Adrenal gland (tissue), 12 donors: ENCODE data around the gene PELI2. TPM values are rescaled to one million over a fixed set of nuclear protein-coding genes. Genes with fewer than 3 reads are reported as not detected.

Experiments used
- DNase-seq, 7 donors: peaks; one replicate each; pipeline ENCODE4 v3.0.0-alpha.2; 2019 to 2020
- H3K27ac ChIP-seq, 5 donors: fragments of 200-600 bp; sonication (generic) in 4 of 5; 1 replicate in 3 of 5; 2 replicates in 2 of 5; pipeline versions ENCODE4 v1.5.1 to v1.8.0; 2016 to 2020; ENCODE audit warnings: mild to moderate bottlenecking in 1 of 5
- H3K27me3 ChIP-seq: fragments of 200-600 bp; 2 replicates; pipeline ENCODE4 v1.8.0; 2021
- H3K36me3 ChIP-seq, 2 donors: fragments of 200-600 bp; replicated peaks in 1 of 2; 1 replicate in 1 of 2; 2 replicates in 1 of 2; pipeline versions ENCODE4 v1.5.1 to v1.8.0; 2018 to 2022
- H3K4me1 ChIP-seq, 2 donors: fragments of 200-600 bp; replicated peaks in 1 of 2; 1 replicate in 1 of 2; 2 replicates in 1 of 2; pipeline versions ENCODE4 v1.5.1 to v1.8.0; 2018 to 2021
- H3K4me3 ChIP-seq, 4 donors: fragments of 200-600 bp; sonication (generic) in 3 of 4; one replicate each; pipeline ENCODE4 v1.5.1; 2016 to 2018
- H3K9me3 ChIP-seq, 3 donors: fragments of 200-600 bp; sonication (generic) in 1 of 3; replicated peaks in 1 of 3; 1 replicate in 2 of 3; 2 replicates in 1 of 3; pipeline versions ENCODE4 v1.5.1 to v1.8.0; 2016 to 2021
- POLR2A ChIP-seq, 2 donors: fragments of 450-650 bp; IDR thresholded peaks; one replicate each; pipeline ENCODE4 v1.6.1; 2017; ENCODE audit warnings: antibody characterized with exemption in 2 of 2, mild to moderate bottlenecking in 2 of 2, moderate library complexity in 1 of 2
- WGBS, 4 donors: extraction: QIAGEN DNeasy Blood & Tissue Kit in 2 of 4; methylation state at CpG; one replicate each; pipeline versions ENCODE4 v1.1.5 to v1.1.7; 2013 to 2017; 5-methylcytosine and 5-hydroxymethylcytosine counted together
- intact Hi-C, 2 donors: fragments of 100-400 bp; cut with DNase I; formaldehyde crosslinking; loops; one replicate each; pipeline versions ENCODE4 v1.14.1 to v1.15.0; 2022 to 2023
- polyA plus RNA-seq, 3 donors: library from polyadenylated mRNA; stranded (reverse); fragments of 200-250 nt in 2 of 3; fragments of 350-450 nt in 1 of 3; fragmentation: Illumina TruSeq in 1 of 3; extraction: RNeasy Lipid Tissue Mini Kit (QIAGEN cat#74804) in 1 of 3; gene quantifications; one replicate each; pipeline ENCODE4 v1.2.3, GENCODE V29; 2013 to 2014
- total RNA-seq, 9 donors: library from RNA; depleted of rRNA in 4 of 9; stranded (reverse); fragments of >200 nt in 4 of 9; fragments of 120-200 nt in 1 of 9; fragmentation: NEBNext Ultra II Directional in 1 of 9; extraction: Animal tissue kit (Norgen Biotek cat#: 25700) in 1 of 9; gene quantifications; one replicate each; pipeline versions ENCODE4 v1.1.0 to v1.2.4, GENCODE V29; 2013 to 2023
- TF ChIP-seq, protein P1 (sequence below), 6 experiments: fragments of 450-650 bp in 4 of 6; fragments of 200-600 bp in 2 of 6; sonication (generic) in 1 of 6; IDR thresholded peaks; 1 replicate in 5 of 6; 2 replicates in 1 of 6; pipeline versions ENCODE4 v1.5.1 to v1.8.0; 2016 to 2021; ENCODE audit warnings: antibody characterized with exemption in 6 of 6, mild to moderate bottlenecking in 2 of 6, moderate library complexity in 1 of 6
- donor health status: healthy with polysubstance abuse.
- donor health status: Bipolar disorder and iron deficiency.
- donor health status: DM: yes; HTN: yes; CAD: no.
- donor health status: DM: no; HTN: no; CAD: no.
- donor health status: DM: no; HTN: no; CAD: no.
- donor health status: DM: yes; HTN: yes; CAD: no.

PELI2 gene
- total and polyA plus RNA-seq, 12 donors: 1.4 to 14.1 (median 5.9) TPM

- intact Hi-C loops: loop anchor here (10.0 kb wide), 3 partner anchors 217 to 637 kb away; no protein-coding TSS in a partner anchor
- H3K27ac ChIP-seq: peak overlapping the region in 3 of 5 donors; percentile 6 to 65 (median 47)
- H3K4me1 ChIP-seq: peaks cover 9 to 20% of the 10 kb centered on the region in 2 donors
- no peaks in the 10 kb centered on the region for H3K9me3 ChIP-seq
- DNase-seq: peak in 1 of 7 donors; percentile 8
- no peaks in the 10 kb centered on the region for H3K27me3 ChIP-seq
- 52 to 62% (median 57%) methylated on average over 7 of the region's 7 CpGs for WGBS, 4 donors
- H3K36me3 ChIP-seq: no peaks in the 10 kb centered on the region
- TF ChIP-seq POLR2A (IDR thresholded peaks at IDR 0.05): no peak
- TF ChIP-seq, protein P1, sequence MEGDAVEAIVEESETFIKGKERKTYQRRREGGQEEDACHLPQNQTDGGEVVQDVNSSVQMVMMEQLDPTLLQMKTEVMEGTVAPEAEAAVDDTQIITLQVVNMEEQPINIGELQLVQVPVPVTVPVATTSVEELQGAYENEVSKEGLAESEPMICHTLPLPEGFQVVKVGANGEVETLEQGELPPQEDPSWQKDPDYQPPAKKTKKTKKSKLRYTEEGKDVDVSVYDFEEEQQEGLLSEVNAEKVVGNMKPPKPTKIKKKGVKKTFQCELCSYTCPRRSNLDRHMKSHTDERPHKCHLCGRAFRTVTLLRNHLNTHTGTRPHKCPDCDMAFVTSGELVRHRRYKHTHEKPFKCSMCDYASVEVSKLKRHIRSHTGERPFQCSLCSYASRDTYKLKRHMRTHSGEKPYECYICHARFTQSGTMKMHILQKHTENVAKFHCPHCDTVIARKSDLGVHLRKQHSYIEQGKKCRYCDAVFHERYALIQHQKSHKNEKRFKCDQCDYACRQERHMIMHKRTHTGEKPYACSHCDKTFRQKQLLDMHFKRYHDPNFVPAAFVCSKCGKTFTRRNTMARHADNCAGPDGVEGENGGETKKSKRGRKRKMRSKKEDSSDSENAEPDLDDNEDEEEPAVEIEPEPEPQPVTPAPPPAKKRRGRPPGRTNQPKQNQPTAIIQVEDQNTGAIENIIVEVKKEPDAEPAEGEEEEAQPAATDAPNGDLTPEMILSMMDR (IDR thresholded peaks at IDR 0.05): no peak
- no peak overlapping the region for H3K4me3 ChIP-seq
Measured at GRCh38 chr14:56341766-56342493, 223.7 kb downstream of the PELI2 start.

GRCh38 chr14:56342494-56342942, 224.3 kb downstream of the PELI2 start:
- TF ChIP-seq POLR2A (IDR thresholded peaks at IDR 0.05): no peak
- TF ChIP-seq, protein P1 (IDR thresholded peaks at IDR 0.05): no peak
- no peaks in the 10 kb centered on the region for H3K36me3 ChIP-seq
- no peaks in the 10 kb centered on the region for H3K9me3 ChIP-seq
- H3K4me1 ChIP-seq: peaks cover 9 to 20% of the 10 kb centered on the region in 2 donors
- H3K4me3 ChIP-seq: no peak overlapping the region
- intact Hi-C loops: loop anchor here (10.0 kb wide), 3 partner anchors 218 to 638 kb away; no protein-coding TSS in a partner anchor
- H3K27ac ChIP-seq: peak overlapping the region in 2 of 5 donors; percentile 47 to 69
- peak in 1 of 7 donors; percentile 13 for DNase-seq
- WGBS, 4 donors: 35 to 52% (median 41%) methylated on average over 5 of the region's 5 CpGs
- H3K27me3 ChIP-seq: no peaks in the 10 kb centered on the region

DNA sequence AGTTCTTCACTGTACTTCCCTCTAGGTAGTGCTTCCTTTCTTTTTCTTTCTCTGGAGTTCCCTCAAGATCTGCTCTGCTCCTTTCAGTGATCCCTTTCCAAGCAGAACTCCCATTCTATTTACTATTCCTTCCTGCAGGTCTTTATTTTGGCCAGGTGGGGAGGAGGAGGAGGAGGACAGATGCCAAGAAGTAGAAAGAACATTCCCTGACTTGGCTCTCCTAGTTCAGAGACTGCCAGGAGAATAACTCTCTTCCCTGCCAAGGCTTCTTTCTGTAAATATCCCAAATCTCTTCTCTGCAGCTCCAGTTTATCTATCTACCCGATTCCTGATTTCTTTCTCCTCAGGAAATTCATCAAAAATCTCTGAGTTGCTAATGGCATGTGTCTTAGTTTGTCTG, 231.7 kb downstream of the PELI2 start:
- no peaks in the 10 kb centered on the region for H3K36me3 ChIP-seq
- DNase-seq: no peak
- no peak overlapping the region for H3K4me3 ChIP-seq
- 45 to 67% (median 63%) methylated on average over 1 of the region's 1 CpG for WGBS, 4 donors
- H3K27me3 ChIP-seq: no peaks in the 10 kb centered on the region
- no peak overlapping the region for H3K27ac ChIP-seq
- intact Hi-C loops: loop anchor here (10.0 kb wide), 3 partner anchors 225 to 645 kb away; no protein-coding TSS in a partner anchor
- TF ChIP-seq, protein P1 (IDR thresholded peaks at IDR 0.05): no peak
- TF ChIP-seq POLR2A (IDR thresholded peaks at IDR 0.05): no peak
- H3K9me3 ChIP-seq: no peaks in the 10 kb centered on the region
- H3K4me1 ChIP-seq: no peaks in the 10 kb centered on the region
